ENCODE results near the gene WBP1L.

Gene WBP1L

DNA sequence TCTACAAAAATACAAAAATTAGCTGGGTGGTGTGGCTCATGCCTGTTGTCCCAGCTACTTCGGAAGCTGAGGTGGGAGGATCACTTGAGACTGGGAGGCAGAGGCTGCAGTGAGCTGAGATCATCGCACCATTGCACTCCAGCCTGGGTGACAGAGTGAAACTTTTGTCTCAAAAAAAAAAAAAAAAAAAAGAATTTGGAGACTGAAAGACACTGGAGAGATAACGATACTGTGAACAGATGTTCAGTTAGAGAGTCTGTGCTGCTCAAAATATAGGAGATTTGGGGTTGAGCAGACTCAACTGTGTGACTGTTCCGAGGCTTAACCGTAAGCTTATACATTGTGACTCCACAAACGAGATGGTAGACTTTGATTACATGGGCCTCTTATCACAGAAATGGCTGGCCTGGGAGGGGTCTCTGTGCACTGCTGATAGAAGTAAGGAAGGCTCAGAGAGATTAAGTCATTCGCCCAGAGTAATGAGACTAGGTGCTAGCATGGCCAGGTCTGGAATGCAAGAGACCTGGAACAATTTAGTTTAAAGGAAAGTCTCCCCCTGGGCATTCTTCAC is 19.4 kb downstream of the WBP1L start:
- H3K4me3 ChIP-seq (ENCODE audit: low read depth, low read length) = no peak overlapping the region
- DNase-seq (ENCODE audit: low read depth) = no peak
- in situ Hi-C loops (cut with HindIII; ENCODE audit: low sequenced_read_pairs) = no loop called here
- TF ChIP-seq, protein P1, sequence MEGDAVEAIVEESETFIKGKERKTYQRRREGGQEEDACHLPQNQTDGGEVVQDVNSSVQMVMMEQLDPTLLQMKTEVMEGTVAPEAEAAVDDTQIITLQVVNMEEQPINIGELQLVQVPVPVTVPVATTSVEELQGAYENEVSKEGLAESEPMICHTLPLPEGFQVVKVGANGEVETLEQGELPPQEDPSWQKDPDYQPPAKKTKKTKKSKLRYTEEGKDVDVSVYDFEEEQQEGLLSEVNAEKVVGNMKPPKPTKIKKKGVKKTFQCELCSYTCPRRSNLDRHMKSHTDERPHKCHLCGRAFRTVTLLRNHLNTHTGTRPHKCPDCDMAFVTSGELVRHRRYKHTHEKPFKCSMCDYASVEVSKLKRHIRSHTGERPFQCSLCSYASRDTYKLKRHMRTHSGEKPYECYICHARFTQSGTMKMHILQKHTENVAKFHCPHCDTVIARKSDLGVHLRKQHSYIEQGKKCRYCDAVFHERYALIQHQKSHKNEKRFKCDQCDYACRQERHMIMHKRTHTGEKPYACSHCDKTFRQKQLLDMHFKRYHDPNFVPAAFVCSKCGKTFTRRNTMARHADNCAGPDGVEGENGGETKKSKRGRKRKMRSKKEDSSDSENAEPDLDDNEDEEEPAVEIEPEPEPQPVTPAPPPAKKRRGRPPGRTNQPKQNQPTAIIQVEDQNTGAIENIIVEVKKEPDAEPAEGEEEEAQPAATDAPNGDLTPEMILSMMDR (IDR thresholded peaks at IDR 0.05; ENCODE audit: low read depth, low read length, missing control alignments) = no peak

DNA sequence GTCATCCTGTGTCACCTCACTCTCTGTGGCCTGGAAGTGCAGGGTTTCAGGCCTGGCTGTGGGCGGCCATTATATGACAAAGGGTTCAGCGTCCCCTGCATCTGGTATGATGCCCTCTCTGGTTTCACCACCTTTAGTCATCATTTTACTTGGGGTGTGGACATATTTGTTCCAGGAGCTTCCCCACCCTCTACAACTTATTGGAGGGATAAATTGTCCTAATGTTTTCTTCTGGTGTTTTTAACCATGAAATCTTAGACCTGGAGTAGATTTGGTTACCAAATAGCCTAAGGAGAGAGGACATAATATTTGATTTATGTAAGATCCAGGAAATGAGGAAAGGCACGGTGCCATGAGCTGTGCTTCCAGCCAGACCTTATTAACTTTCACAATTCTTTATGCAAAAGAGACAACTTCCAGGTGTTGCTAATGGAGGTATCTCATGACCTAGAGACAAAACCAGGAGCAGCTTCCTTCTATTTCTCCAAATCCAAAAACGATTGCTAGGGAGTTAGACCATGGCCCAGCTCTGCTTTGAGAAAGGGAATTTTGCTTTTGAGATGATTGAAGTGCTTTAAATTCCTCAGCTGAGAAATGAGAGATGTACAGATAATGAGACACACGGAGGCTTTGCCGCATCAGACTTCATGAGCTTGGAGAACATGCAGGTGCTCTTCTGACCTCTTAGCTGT is 20.9 kb downstream of the WBP1L start:
- TF ChIP-seq, protein P1 (IDR thresholded peaks at IDR 0.05; ENCODE audit: low read depth, low read length, missing control alignments) = no peak
- in situ Hi-C loops (cut with HindIII; ENCODE audit: low sequenced_read_pairs) = no loop called here
- no peak for DNase-seq (ENCODE audit: low read depth)
- no peak overlapping the region for H3K4me3 ChIP-seq (ENCODE audit: low read depth, low read length)

DNA sequence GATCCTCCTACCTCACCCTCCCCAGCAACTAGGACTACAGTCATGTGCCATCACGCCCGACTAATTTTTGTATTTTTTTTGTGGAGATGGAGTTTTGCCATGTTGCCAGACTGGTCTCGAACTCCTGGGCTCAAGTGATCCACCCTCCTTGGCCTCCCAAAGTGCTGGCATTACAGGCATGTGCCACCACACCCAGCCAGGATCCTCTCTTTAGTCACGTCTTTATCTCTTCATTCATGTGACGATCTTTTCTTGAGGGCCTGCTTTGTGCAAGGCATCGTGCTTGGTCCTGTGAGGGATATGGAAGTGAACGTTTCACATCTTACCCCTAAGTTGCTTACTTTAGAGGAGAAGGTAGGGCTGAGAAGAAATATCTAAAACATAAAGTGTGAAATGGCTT is 21.6 kb downstream of the WBP1L start:
- in situ Hi-C loops (cut with HindIII; ENCODE audit: low sequenced_read_pairs) = no loop called here
- H3K4me3 ChIP-seq (ENCODE audit: low read depth, low read length) = no peak overlapping the region
- no peak for DNase-seq (ENCODE audit: low read depth)
- TF ChIP-seq, protein P1 (IDR thresholded peaks at IDR 0.05; ENCODE audit: low read depth, low read length, missing control alignments) = no peak

DNA sequence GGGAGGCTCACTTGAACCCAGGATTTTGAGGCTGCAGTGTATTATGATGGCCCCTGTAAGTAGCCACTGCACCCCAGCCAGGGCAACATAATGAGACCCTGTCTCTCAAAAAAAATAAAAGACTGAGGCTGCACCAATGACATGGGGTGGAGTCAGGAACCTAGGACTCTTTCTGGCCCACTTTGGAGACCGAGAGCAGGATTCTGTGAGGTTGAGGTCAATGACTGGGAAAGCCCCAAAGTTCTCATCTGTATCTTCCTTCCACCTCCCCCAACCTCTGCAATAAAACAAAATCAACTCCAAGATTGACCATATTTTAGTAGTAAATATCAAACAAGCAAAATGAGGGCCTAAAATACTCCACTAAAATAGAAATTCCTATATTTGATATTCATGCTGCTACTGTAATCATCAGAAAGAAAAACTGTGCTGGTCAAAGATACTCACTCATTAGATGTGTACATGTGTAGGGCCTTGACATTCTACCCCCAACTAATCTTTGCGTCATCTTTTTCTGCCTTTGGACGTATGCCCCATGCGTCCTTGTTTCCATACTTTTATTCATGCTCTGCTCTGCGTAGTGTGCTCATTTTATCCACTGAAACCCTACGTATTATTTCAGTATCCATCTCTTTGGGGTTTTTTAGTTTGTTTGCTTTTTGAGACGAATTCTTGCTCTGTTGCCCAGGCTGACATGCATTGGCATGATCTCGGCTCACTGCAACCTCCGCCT is 23.8 kb downstream of the WBP1L start:
- no peak for DNase-seq (ENCODE audit: low read depth)
- H3K4me3 ChIP-seq (ENCODE audit: low read depth, low read length) = no peak overlapping the region
- in situ Hi-C loops (cut with HindIII; ENCODE audit: low sequenced_read_pairs) = no loop called here
- TF ChIP-seq, protein P1 (IDR thresholded peaks at IDR 0.05; ENCODE audit: low read depth, low read length, missing control alignments) = no peak

DNA sequence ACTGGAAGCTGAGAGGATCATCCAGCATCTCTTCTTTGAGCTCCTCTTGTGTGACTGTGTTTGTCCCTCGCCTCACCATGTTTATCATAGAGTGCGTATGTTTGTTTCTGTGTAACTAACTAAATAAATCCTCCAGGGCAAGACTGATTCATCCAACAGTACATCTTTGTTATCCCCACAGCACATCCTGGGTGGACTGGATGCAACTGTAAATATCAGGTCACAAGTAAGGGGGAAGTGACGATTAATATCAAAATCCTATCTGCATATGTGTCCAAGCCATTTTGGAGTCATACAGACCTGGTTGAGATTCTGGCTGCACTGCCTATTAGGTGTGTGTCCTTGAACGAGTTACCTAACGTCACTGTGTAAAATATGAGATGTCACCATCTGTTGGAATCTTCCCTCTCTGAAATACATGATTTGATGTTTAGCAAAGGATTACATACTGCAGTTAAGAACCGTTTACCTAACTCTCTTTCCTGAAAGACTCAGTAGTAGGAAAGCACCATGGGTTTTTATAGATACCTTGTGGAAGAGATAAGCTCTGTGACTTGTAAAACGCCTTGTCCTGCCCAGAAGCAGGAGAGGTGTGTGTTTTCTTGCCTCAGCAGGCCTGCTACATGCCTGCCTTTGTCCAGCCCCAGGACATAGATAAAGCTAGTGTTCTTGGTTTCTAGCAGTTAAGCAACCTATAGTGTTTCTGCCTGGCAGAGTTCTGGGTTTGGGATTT is 25.8 kb downstream of the WBP1L start:
- in situ Hi-C loops (cut with HindIII; ENCODE audit: low sequenced_read_pairs) = no loop called here
- no peak for DNase-seq (ENCODE audit: low read depth)
- TF ChIP-seq, protein P1 (IDR thresholded peaks at IDR 0.05; ENCODE audit: low read depth, low read length, missing control alignments) = no peak

DNA sequence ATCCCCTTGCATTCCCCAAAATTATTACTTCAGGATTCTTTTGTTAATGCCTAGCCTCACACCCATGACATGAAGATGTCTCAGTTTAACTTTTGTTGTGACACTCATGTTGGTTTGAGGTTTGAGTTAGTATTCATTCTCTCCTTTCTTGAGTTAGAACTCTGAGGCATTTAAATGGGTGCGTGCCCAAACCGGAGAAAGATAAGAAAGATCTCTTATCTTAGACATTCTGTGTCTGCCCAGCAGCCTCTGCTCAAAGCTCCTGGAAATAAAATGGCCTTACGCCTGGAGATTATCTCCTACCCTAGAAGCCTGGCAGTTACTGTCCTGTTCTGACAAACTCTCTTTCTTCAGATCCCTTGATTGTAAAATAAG is 26.3 kb downstream of the WBP1L start:
- TF ChIP-seq, protein P1 (IDR thresholded peaks at IDR 0.05; ENCODE audit: low read depth, low read length, missing control alignments) = no peak
- no peak overlapping the region for H3K4me3 ChIP-seq (ENCODE audit: low read depth, low read length)
- DNase-seq (ENCODE audit: low read depth) = no peak
- in situ Hi-C loops (cut with HindIII; ENCODE audit: low sequenced_read_pairs) = no loop called here

More for the DNA sequence above, 25.8 kb downstream of the WBP1L start:
- no peak overlapping the region for H3K4me3 ChIP-seq (ENCODE audit: low read depth, low read length)

Data from astrocyte of the cerebellum (primary cell).